HT1080 (cell line): ENCODE data around the gene KNCN. TPM values are rescaled to one million over a fixed set of nuclear protein-coding genes. Genes with fewer than 3 reads are reported as not detected.

Experiments used
- DNase-seq: peaks from one replicate; pipeline ENCODE4 v3.0.0-alpha.2; 2015; ENCODE audit warnings: low read depth
- polyA plus RNA-seq, 2 experiments: library from polyadenylated mRNA; depleted of rRNA; stranded (reverse); fragments of >200 nt; gene quantifications; 2 replicates each; pipeline ENCODE4 v1.2.3, GENCODE V29; 2015
- total RNA-seq: library from RNA; depleted of rRNA; stranded (reverse); fragments of >200 nt; shearing (Covaris generic); gene quantifications from 2 replicates; pipeline ENCODE4 v1.2.3, GENCODE V29; 2014; rRNA removed

The KNCN gene
- not detected in 2 replicates for total RNA-seq
- polyA plus RNA-seq (2015; cell fraction: cytosol; rRNA removed): not detected in 2 replicates
- polyA plus RNA-seq (2015; cell fraction: nucleus; rRNA removed): not detected in 2 replicates

GRCh38 chr1:46551597-46552095, at the start of gene KNCN:
Gene KNCN (minus strand): TSS chr1:46551647. CDS start chr1:46551215, 432 bp downstream.
- no peak for DNase-seq

GRCh38 chr1:46599059-46599970, 47.9 kb upstream of the KNCN start:
- DNase-seq: no peak

- DNase-seq: no peak
These were observed 45.4 kb upstream of the KNCN start for GRCh38 chr1:46596846-46597245.

- no peak for DNase-seq
These were observed 44.6 kb upstream of the KNCN start for GRCh38 chr1:46596036-46596435.

- no peak for DNase-seq
These were observed 43.7 kb upstream of the KNCN start for GRCh38 chr1:46595127-46595526.

- no peak for DNase-seq
These were observed 42.6 kb upstream of the KNCN start for GRCh38 chr1:46594063-46594462.

- no peak for DNase-seq
These were observed 41.4 kb upstream of the KNCN start for GRCh38 chr1:46592823-46593222.

- DNase-seq: no peak
These were observed 38.1 kb upstream of the KNCN start for GRCh38 chr1:46589529-46589928.

- no peak for DNase-seq
These were observed 35.6 kb upstream of the KNCN start for GRCh38 chr1:46587069-46587468.

- DNase-seq: no peak
These were observed 34.0 kb upstream of the KNCN start for GRCh38 chr1:46585312-46585938.

GRCh38 chr1:46583494-46583893, 32.0 kb upstream of the KNCN start:
- no peak for DNase-seq

- DNase-seq: no peak
These were observed 31.5 kb upstream of the KNCN start for GRCh38 chr1:46582972-46583371.

- DNase-seq: peak; percentile 21
These were observed 30.4 kb upstream of the KNCN start for GRCh38 chr1:46581681-46582455.

GRCh38 chr1:46580140-46580903, 28.9 kb upstream of the KNCN start:
- peak; percentile 16 for DNase-seq

GRCh38 chr1:46577671-46578070, 26.2 kb upstream of the KNCN start:
- no peak for DNase-seq

GRCh38 chr1:46576596-46576995, 25.1 kb upstream of the KNCN start:
- DNase-seq: no peak

GRCh38 chr1:46575778-46576177, 24.3 kb upstream of the KNCN start:
- no peak for DNase-seq

GRCh38 chr1:46575300-46575699, 23.9 kb upstream of the KNCN start:
- DNase-seq: no peak

GRCh38 chr1:46571691-46572225, 20.3 kb upstream of the KNCN start:
- DNase-seq: no peak
